ENCODE measurements around the gene HIF1AN.
A peak's percentile ranks its signal among the peaks of the same experiment; 100 is the strongest.

HIF1AN gene

GRCh38 chr10:100535715-100536353, at the start of gene HIF1AN:
Gene HIF1AN (plus strand): TSS chr10:100535943. CDS start chr10:100535959, 16 bp downstream.
- DNase-seq (ENCODE audit: low spot score) = peak; percentile 98

DNA sequence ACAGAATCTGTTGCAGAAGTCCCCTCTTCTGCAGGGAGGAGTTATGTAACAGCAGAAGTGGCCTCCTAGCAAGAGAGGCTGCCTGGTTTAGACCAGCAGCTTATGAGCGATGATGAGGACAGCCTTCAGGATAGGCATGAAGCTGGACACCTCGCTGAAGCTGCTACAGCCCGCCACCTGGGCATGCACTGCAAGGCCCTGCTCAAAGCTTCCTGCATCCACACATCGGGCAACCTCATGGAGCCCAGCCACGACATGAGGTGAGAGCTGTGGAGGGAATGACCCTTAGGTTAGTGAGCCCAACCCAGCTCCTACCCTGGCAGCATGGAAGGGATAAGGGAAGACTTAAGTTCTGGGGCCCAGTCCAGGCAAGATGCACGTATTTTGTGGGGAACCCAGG, 48.2 kb upstream of the HIF1AN start:
- no peak for DNase-seq (ENCODE audit: low spot score)

DNA sequence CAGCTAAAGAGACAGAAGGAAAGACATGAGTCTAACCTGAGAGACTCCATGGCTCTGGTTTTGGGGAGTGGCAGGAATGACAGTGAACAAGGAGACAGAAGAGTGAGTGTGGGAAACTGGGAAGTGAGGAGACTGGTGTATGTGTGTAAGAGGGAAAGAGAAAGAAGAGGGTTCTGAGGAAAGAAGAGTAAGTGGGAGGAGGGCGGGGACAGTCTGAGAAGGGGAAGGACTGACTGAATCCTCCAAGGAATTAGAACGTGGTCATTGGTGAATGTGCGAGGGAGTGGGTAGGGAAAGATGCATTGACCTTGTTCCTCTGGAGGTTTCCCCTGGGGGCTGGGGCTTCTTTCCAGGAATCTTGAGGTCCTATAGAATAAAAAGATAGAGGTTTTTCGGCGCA, 46.3 kb upstream of the HIF1AN start:
- no peak for DNase-seq (ENCODE audit: low spot score)

GRCh38 chr10:100490531-100490930, 45.2 kb upstream of the HIF1AN start:
- no peak for DNase-seq (ENCODE audit: low spot score)

GRCh38 chr10:100496567-100496966, 39.2 kb upstream of the HIF1AN start:
- DNase-seq (ENCODE audit: low spot score) = no peak

GRCh38 chr10:100498059-100498458, 37.7 kb upstream of the HIF1AN start:
- DNase-seq (ENCODE audit: low spot score) = no peak

GRCh38 chr10:100501423-100501822, 34.3 kb upstream of the HIF1AN start:
- no peak for DNase-seq (ENCODE audit: low spot score)

DNA sequence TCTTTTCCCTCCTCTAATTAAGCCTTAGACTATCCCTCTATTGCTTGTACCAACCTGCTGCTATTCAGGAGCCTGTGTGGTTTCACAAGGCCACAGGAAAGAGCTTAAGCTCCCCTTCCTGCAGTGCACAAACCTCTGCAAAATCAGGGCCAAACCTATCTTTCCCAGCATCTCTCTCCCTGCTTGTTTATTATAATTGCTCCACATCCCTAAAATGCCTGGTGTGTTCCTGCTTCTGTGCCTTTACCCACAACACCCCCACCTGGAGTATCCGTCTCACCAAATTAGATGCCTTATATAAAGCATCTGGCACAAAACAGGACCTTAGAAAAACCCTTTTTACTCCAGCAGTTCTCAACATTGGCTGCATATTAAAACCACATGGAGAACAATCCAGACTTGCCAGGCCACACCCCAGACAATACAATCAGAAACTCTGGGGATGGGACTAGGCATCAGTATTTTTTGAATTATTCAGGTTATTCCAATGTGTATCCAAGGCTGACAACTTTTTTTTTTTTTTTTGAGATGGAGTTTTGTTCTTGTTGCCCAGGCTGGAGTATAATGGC, 32.7 kb upstream of the HIF1AN start:
- no peak for DNase-seq (ENCODE audit: low spot score)

DNA sequence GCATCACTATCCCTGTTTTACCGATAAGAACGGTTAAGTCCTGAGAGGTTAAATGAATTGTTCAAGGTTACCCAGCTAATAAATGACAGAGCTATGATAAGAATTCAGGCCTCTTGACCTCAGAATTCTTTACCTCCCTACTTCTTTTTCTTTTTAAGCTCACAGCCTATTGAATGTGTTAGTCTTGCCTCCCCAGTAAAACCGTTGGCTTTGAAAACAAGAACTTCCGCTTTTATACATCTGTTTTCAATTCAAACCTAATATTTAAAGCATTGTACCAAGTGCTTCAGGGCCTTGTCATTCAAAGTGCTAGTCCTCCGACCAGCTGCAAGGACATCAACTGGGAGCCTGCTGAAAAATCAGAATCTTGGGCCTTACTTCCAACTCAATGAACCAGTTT, 31.6 kb upstream of the HIF1AN start:
- DNase-seq (ENCODE audit: low spot score) = no peak

DNA sequence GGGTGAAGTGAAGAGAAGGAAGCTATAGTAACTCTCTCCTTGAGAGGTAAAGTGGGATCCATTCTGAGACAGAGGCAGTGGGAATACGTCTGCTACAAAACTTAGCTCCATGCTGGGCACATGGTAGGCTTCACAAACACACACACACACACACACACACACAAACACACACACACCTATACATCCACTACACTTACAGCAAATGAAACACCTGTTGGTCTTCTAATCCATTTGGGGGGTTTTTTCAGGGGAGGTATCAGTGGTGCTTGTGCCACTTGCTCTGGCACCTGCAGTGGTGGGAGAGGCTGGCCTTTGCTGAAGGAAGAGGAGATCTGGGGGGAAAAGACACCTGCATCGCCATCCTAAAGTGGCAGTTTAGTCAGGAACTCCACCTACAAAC, 30.6 kb upstream of the HIF1AN start:
- DNase-seq (ENCODE audit: low spot score) = no peak

GRCh38 chr10:100506596-100507356, 29.0 kb upstream of the HIF1AN start:
- no peak for DNase-seq (ENCODE audit: low spot score)

GRCh38 chr10:100507357-100507732, 28.4 kb upstream of the HIF1AN start:
- DNase-seq (ENCODE audit: low spot score) = no peak

GRCh38 chr10:100508266-100508665, 27.5 kb upstream of the HIF1AN start:
- DNase-seq (ENCODE audit: low spot score) = no peak

GRCh38 chr10:100508691-100509150, 27.0 kb upstream of the HIF1AN start:
- DNase-seq (ENCODE audit: low spot score) = peak; percentile 34

GRCh38 chr10:100509241-100509840, 26.4 kb upstream of the HIF1AN start:
- DNase-seq (ENCODE audit: low spot score) = no peak

GRCh38 chr10:100510533-100511308, 25.0 kb upstream of the HIF1AN start:
- no peak for DNase-seq (ENCODE audit: low spot score)

GRCh38 chr10:100515612-100516011, 20.1 kb upstream of the HIF1AN start:
- DNase-seq (ENCODE audit: low spot score) = no peak

GRCh38 chr10:100516847-100517246, 18.9 kb upstream of the HIF1AN start:
- DNase-seq (ENCODE audit: low spot score) = peak; percentile 38

DNA sequence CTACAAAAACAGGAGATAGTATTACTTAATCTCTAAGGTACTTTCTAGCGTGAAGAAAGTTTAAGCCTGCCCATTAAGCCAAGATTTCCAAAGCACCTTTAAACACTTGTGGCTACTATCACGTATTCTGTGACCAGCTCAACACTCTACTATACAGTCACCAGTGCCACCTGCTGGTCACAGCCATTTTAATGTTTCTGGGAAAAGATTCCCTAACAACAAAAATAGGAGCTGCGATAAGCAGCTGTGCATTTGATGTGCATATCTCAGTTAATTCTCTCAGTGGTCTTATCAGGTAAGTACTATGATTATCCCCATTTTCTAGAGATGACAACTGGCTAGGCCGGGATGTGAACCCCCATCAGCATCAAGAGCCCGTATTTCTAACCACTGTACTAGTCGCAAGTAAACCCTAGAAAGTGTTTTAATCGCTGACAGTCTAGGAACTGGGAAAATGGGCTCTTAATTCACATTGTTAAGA, 16.9 kb upstream of the HIF1AN start:
- DNase-seq (ENCODE audit: low spot score) = peak; percentile 82

DNA sequence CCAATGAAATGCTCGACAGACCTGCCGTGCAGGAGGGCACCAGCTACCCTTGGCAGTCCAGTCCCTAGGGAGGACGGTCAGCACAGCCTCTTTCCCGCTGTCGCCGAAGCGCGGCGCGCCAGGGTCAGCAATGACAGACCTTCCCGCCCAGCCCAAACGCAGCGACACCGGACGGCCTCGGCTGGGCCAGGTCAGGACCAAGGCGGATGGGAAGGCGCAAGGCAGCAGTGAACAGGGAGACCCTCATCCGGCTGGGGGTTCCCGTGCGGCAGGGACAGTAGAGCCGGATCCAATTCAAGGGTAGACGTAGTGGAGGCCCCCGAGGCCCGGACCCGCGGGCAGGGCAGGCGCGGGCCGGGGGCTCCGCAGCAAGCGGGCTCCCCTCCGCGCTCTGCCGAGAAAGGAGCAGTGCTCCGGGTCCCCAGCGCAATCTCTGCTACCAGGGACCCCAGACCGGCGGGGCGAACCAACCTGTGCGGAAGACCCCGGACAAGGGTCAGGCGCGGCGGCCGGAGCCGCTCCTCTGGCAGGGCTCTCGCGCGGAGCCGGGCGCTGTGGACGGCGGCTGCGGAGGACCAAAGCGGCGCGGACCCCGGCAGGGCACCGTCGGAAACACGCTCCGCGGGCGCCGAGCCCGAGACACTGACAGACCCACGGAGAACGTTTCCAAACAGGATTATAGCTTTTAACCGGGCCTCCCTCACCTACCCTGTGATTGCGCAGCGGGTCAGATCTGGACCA, 16.3 kb upstream of the HIF1AN start, which contains the start of gene SEC31B:
Gene SEC31B (minus strand): TSS at position 551 of the 741 bp plus-strand sequence. CDS start 2,909 bp downstream, outside the sequence.
- DNase-seq (ENCODE audit: low spot score) = peak; percentile 54

GRCh38 chr10:100520811-100521210, 14.9 kb upstream of the HIF1AN start:
- no peak for DNase-seq (ENCODE audit: low spot score)

All from cerebellar cortex (tissue), 1 donor.